GM12878 (cell line): ENCODE measurements around the gene CCDC6. TPM values are rescaled to one million over a fixed set of nuclear protein-coding genes. Genes with fewer than 3 reads are reported as not detected.

Source experiments
- ATAC-seq: fragments of 200-7000 bp; cut with Tn5 transposase; 3 replicates; pipeline ENCODE4 v1.9.1; 2020; ENCODE audit warnings: mild to moderate bottlenecking, moderate library complexity
- BruUV-seq: library from RNA; stranded (reverse); fragments of 400-500 nt; replicated peaks from 2 replicates; lab custom pipeline; 2021; lab: Mats Ljungman, UMichigan
- CTCF ChIA-PET: fragments of 300-600 bp; sonication (Branson Sonifier 250); formaldehyde crosslinking; extraction: SDS; loops from one replicate; lab custom pipeline; 2021; ENCODE audit warnings: inconsistent platforms; lab: Yijun Ruan, JAX
- POLR2A ChIA-PET: fragments of 350-600 bp; formaldehyde crosslinking; extraction: SDS; loops from one replicate; lab custom pipeline; 2021; ENCODE audit warnings: inconsistent platforms; lab: Charles Lee
- RAD21 ChIA-PET: fragments of 300-600 bp; sonication (Branson Sonifier 250); formaldehyde crosslinking; loops from one replicate; lab custom pipeline; 2023; ENCODE audit warnings: antibody characterized with exemption; ENCODE audit not compliant: unreplicated experiment; lab: Charles Lee
- SMC1A ChIA-PET: fragments of 300-600 bp; sonication (Branson Sonifier 250); formaldehyde crosslinking; loops from one replicate; lab custom pipeline; 2023; ENCODE audit not compliant: unreplicated experiment, uncharacterized antibody; lab: Charles Lee
- DNase-seq: peaks from one replicate; pipeline ENCODE4 v3.0.0-alpha.2; 2011; ENCODE audit warnings: low read depth, low spot score
- FAIRE-seq: peaks from 3 replicates; lab custom pipeline; 2011; peaks lifted over from hg19 to GRCh38; lab: Jason Lieb, UNC
- H2AFZ ChIP-seq: 2 replicates; pipeline ENCODE4 v1.6.0; 2011; ENCODE audit warnings: low read depth, low read length, control low read depth; ENCODE audit not compliant: control insufficient read depth
- H3K27ac ChIP-seq: 2 replicates; pipeline ENCODE4 v1.5.1; 2011; ENCODE audit warnings: control low read depth; ENCODE audit not compliant: control insufficient read depth, insufficient read depth
- H3K27me3 ChIP-seq, 2 experiments: replicated peaks in 1 of 2; 2 replicates each; pipeline versions ENCODE4 v1.6.0 to v1.6.1; 2011; ENCODE audit warnings: low read length in 1 of 2; ENCODE audit not compliant: control insufficient read depth in 2 of 2, insufficient read depth in 2 of 2
- H3K36me3 ChIP-seq, 2 experiments: 2 replicates each; pipeline ENCODE4 v1.5.1; 2011; ENCODE audit warnings: low read length in 1 of 2; ENCODE audit not compliant: control insufficient read depth in 2 of 2, insufficient read depth in 2 of 2
- H3K4me1 ChIP-seq: 2 replicates; pipeline ENCODE4 v1.6.1; 2011; ENCODE audit warnings: mild to moderate bottlenecking, low read length, moderate library complexity, mixed read lengths; ENCODE audit not compliant: control insufficient read depth, insufficient read depth
- H3K4me2 ChIP-seq: 2 replicates; pipeline ENCODE4 v1.6.0; 2011; ENCODE audit warnings: control low read depth; ENCODE audit not compliant: control insufficient read depth, insufficient read depth
- H3K4me3 ChIP-seq: fragments of 200-600 bp; sonication (generic); 2 replicates; pipeline ENCODE4 v1.5.1; 2016
- H3K79me2 ChIP-seq: 2 replicates; pipeline ENCODE4 v1.6.0; 2011; ENCODE audit warnings: low read length; ENCODE audit not compliant: control insufficient read depth, insufficient read depth
- H3K9ac ChIP-seq: 2 replicates; pipeline ENCODE4 v1.8.0; 2011; ENCODE audit warnings: low read length, control low read depth, mixed read lengths; ENCODE audit not compliant: control insufficient read depth, insufficient read depth
- H3K9me3 ChIP-seq: replicated peaks from 3 replicates; pipeline ENCODE4 v1.5.1; 2011; ENCODE audit warnings: mild to moderate bottlenecking, low read length; ENCODE audit not compliant: control insufficient read depth, insufficient read depth
- H4K20me1 ChIP-seq: 2 replicates; pipeline ENCODE4 v1.6.0; 2011; ENCODE audit not compliant: control insufficient read depth, insufficient read depth
- CREB1 ChIP-seq: IDR thresholded peaks from 2 replicates; pipeline ENCODE4 v1.6.1; 2012; ENCODE audit warnings: low read depth, mild to moderate bottlenecking, inconsistent platforms
- JUND ChIP-seq: IDR thresholded peaks from 2 replicates; pipeline ENCODE4 v1.6.1; 2012; ENCODE audit warnings: low read depth, mild to moderate bottlenecking, low read length, improper control_type of control experiment, moderate library complexity
- NFYA ChIP-seq: IDR thresholded peaks from 2 replicates; pipeline ENCODE4 v1.6.1; 2011; ENCODE audit warnings: low read depth, mild to moderate bottlenecking, low read length, improper control_type of control experiment, borderline replicate concordance
- RAD51 ChIP-seq: fragments of 450-650 bp; IDR thresholded peaks from 2 replicates; pipeline ENCODE4 v1.6.1; 2016; ENCODE audit warnings: moderate library complexity, mild to moderate bottlenecking, inconsistent platforms
- RFX5 ChIP-seq: IDR thresholded peaks from 2 replicates; pipeline ENCODE4 v1.6.1; 2011; ENCODE audit warnings: low read depth, low read length, improper control_type of control experiment
- ZBED1 ChIP-seq: IDR thresholded peaks from 2 replicates; pipeline ENCODE4 v1.6.1; 2016; ENCODE audit warnings: borderline replicate concordance
- WGBS: methylation state at CpG from one replicate; pipeline ENCODE4 v1.1.6; 2016; ENCODE audit warnings: low lambda C conversion rate; ENCODE audit not compliant: insufficient replicate concordance, insufficient coverage; ENCODE audit errors: missing lambda C conversion rate; 5-methylcytosine and 5-hydroxymethylcytosine counted together
- in situ Hi-C: fragments of 300-500 bp; cut with MboI; formaldehyde crosslinking; loops from 9 replicates; pipeline ENCODE4 v1.14.3; 2018; ENCODE audit warnings: mixed read lengths
- intact Hi-C: fragments of 100-400 bp; cut with micrococcal nuclease; formaldehyde crosslinking; loops from one replicate; pipeline ENCODE4 v1.14.2; 2022; ENCODE audit not compliant: unreplicated experiment
- polyA plus RNA-seq, 11 experiments: library from polyadenylated mRNA; depleted of rRNA in 4 of 11; unstranded in 6 of 11; stranded (reverse) in 5 of 11; fragments of >200 nt; fragmentation: Nextera tagmentation in 4 of 11; fragmentation: Illumina TruSeq in 1 of 11; extraction: Ambion mirVana in 4 of 11; extraction: Trizol in 1 of 11; gene quantifications; 1 replicate in 1 of 11; 2 replicates in 10 of 11; pipeline versions ENCODE4 v1.2.1 to v1.2.3, GENCODE V29; 2011 to 2016; ENCODE audit warnings: inconsistent platforms in 2 of 11, missing spikeins in 2 of 11, low read depth in 1 of 11
- total RNA-seq, 4 experiments: library from RNA; depleted of rRNA in 3 of 4; stranded (reverse); fragments of >200 nt in 3 of 4; fragmentation: Illumina TruSeq in 1 of 4; extraction: Trizol in 1 of 4; gene quantifications; 2 replicates each; pipeline versions ENCODE4 v1.2.1 to v1.2.3, GENCODE V29; 2013 to 2021
- TF ChIP-seq, protein P1 (sequence below): IDR thresholded peaks from 2 replicates; pipeline ENCODE4 v1.6.1; 2012; ENCODE audit warnings: mild to moderate bottlenecking, low read depth, low read length

The CCDC6 gene
- total and polyA plus RNA-seq, 10 of the 15 experiments (the other 5 are each of a cell fraction or from before 2014, with no cell fraction given), result 11.8 to 46.2 (median 26.7) TPM

GRCh38 chr10:59900048-59900727, 6.2 kb downstream of the CCDC6 start:
- ChIA-PET POLR2A (interaction anchor here (1.0 kb wide), 1 partner anchor 14 kb away, joined by 4 read pairs; no protein-coding TSS in a partner anchor), SMC1A (interaction anchor here (1.0 to 10.1 kb wide), 5 partner anchors 8 to 34 kb away, joined by 3 to 143 read pairs (median 8); no protein-coding TSS in a partner anchor), RAD21 (interaction anchor here (2.0 kb wide), 1 partner anchor 14 kb away, joined by 5 read pairs; no protein-coding TSS in a partner anchor), CTCF (interaction anchor here (0.7 to 3.0 kb wide), 2 partner anchors 35 to 892 kb away, joined by 3 to 14 read pairs; no protein-coding TSS in a partner anchor)
- BruUV-seq, result no TSS peak
- FAIRE-seq, result no peak
- Histone ChIP-seq H3K4me2 (peak overlapping the region; percentile 46), H3K27me3 (no peaks in the 10 kb centered on the region), H3K9ac (no peak overlapping the region), H3K9me3 (no peaks in the 10 kb centered on the region), H3K36me3 (no peaks in the 10 kb centered on the region; a peak in 2 of 4 replicates), H3K4me3 (no peak overlapping the region), H3K27ac (no peak overlapping the region), H3K4me1 (peaks cover 17% of the 10 kb centered on the region), H3K79me2 (peaks cover 82% of the 10 kb centered on the region), H2AFZ (no peak overlapping the region; the same call in 1 of the 2 replicates), H4K20me1 (no peaks in the 10 kb centered on the region; the same call in 1 of the 2 replicates)
- WGBS, result 83% methylated on average over 10 of the region's 10 CpGs
- ATAC-seq, result no peak
- intact Hi-C loops (loop anchor here (10.0 kb wide), 4 partner anchors 335 to 1635 kb away; partner anchors contain the start of genes CISD1 and IPMK), in situ Hi-C loops (no loop called here)
- no peak for DNase-seq
- TF ChIP-seq CREB1 (0 out of 2 replicates have a peak, but pooled peaks have one; percentile 13), ZBED1 (no peak)

DNA sequence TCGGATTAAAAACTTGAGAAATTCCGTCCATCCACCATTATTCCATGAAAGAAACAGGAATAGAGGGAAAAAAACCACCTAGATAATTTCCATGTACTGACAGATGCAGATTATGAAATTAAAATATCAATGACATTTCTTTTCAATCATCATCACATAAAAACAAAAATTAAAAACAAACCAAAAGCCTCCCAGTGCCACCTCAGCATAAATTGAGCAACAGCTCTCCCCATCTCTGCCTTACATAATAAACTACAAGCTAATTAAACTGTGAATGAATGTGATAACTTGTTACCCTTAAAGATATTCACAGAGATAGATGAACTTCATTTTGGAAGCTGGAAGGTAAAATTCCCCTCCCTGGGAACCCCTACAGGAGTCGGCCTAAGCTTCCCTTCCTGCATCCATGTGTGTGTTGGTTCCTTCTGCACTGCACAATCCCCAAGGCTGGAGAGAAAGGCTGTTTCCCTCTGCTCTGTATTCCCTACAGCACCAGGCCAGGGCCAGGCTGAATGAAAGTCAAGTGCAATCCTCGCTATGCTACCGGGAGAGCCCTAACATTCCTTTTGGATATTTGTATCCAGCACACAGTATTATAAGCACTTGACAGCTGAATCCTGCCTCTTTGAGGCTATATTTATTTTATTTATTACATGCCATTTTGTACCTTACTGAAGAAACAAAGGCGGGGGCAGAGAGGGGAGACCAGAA, 8.1 kb downstream of the CCDC6 start:
- FAIRE-seq (no peak), ATAC-seq (no peak), DNase-seq (no peak)
- no TSS peak for BruUV-seq
- Histone ChIP-seq H3K4me1 (peaks cover 13% of the 10 kb centered on the region), H3K4me2 (no peak overlapping the region), H3K9ac (no peak overlapping the region), H3K36me3 (no peaks in the 10 kb centered on the region; a peak in 2 of 4 replicates), H3K79me2 (peaks cover 75% of the 10 kb centered on the region), H3K27me3 (no peaks in the 10 kb centered on the region), H3K27ac (no peak overlapping the region), H3K4me3 (no peak overlapping the region), H4K20me1 (no peaks in the 10 kb centered on the region; the same call in 1 of the 2 replicates), H2AFZ (no peak overlapping the region), H3K9me3 (no peaks in the 10 kb centered on the region)
- ChIA-PET CTCF (interaction anchor here (1.0 kb wide), 1 partner anchor 32 kb away, joined by 3 read pairs; no protein-coding TSS in a partner anchor), POLR2A (no interaction called here), SMC1A (interaction anchor here (0.9 to 1.8 kb wide), 6 partner anchors 10 to 33 kb away, joined by 3 to 5 read pairs (median 4); no protein-coding TSS in a partner anchor), RAD21 (interaction anchor here (0.9 kb wide), 1 partner anchor 10 kb away, joined by 3 read pairs; no protein-coding TSS in a partner anchor)
- TF ChIP-seq, protein P1, sequence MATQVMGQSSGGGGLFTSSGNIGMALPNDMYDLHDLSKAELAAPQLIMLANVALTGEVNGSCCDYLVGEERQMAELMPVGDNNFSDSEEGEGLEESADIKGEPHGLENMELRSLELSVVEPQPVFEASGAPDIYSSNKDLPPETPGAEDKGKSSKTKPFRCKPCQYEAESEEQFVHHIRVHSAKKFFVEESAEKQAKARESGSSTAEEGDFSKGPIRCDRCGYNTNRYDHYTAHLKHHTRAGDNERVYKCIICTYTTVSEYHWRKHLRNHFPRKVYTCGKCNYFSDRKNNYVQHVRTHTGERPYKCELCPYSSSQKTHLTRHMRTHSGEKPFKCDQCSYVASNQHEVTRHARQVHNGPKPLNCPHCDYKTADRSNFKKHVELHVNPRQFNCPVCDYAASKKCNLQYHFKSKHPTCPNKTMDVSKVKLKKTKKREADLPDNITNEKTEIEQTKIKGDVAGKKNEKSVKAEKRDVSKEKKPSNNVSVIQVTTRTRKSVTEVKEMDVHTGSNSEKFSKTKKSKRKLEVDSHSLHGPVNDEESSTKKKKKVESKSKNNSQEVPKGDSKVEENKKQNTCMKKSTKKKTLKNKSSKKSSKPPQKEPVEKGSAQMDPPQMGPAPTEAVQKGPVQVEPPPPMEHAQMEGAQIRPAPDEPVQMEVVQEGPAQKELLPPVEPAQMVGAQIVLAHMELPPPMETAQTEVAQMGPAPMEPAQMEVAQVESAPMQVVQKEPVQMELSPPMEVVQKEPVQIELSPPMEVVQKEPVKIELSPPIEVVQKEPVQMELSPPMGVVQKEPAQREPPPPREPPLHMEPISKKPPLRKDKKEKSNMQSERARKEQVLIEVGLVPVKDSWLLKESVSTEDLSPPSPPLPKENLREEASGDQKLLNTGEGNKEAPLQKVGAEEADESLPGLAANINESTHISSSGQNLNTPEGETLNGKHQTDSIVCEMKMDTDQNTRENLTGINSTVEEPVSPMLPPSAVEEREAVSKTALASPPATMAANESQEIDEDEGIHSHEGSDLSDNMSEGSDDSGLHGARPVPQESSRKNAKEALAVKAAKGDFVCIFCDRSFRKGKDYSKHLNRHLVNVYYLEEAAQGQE, result no peak
- TF ChIP-seq JUND (no peak), NFYA (no peak), RFX5 (no peak), RAD51 (no peak)
- 98% methylated on average over 6 of the region's 6 CpGs for WGBS
- in situ Hi-C loops (no loop called here), intact Hi-C loops (no loop called here)
